GM19328 (cell line): ENCODE measurements around the gene IFNA2.
A peak's percentile ranks its signal among the peaks of the same experiment; 100 is the strongest.
"Not testable (repeated sequence)": the region's sequence is repeated elsewhere in the genome, so short reads cannot be mapped to it uniquely, and the experiment has no call there.

Experiments
- ATAC-seq: cut with Tn5 transposase; IDR thresholded peaks from one replicate; pipeline ENCODE4 v1.9.1; 2021; ENCODE audit warnings: mild to moderate bottlenecking, moderate library complexity; ENCODE audit not compliant: unreplicated experiment

IFNA2 gene

DNA sequence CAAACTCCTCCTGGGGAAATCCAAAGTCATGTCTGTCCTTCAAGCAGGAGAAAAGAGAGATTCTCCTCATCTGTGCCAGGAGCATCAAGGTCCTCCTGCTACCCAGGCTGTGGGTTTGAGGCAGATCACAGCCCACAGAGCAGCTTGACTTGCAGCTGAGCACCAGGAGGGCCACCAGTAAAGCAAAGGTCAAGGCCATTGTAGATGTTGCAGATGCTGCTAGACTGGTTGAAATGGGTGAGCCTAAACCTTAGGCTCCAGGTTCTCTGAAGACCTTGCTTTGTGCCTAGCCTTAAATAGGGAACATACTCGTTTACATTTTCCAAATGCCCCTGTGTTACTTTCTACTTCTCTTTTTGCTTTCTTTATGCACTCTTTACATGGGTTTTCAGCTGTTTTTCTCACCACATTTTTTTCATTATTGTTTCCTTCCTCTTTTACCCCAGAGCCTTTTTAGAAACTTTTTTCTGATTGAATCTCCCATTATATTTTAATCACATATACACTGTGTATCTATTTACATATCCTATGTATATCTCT lies at the start of gene IFNA2:
Gene IFNA2, minus strand, starts transcription at position 268 of the 540 bp plus-strand sequence. Its CDS starts 69 bp downstream, at position 199.
- ATAC-seq: no peak

DNA sequence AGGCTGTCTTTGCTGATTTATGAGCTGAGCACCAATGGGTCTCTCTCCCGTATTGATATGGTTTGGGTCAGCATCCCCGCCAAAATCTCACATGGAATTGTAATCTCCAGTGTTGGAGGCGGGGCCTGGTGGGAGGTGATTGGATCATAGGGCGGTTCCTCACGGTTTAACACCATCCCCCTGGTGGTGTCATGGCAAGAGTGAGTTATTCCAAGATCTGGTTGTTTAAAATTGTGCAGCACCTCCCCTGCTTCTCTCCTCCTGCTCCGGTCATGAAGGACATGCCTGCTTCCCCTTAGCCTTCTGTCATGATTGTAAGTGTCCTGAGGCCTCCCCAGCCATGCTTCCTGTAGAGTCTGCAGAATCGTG lies 49.8 kb upstream of the IFNA2 start:
- not testable (repeated sequence) for ATAC-seq

DNA sequence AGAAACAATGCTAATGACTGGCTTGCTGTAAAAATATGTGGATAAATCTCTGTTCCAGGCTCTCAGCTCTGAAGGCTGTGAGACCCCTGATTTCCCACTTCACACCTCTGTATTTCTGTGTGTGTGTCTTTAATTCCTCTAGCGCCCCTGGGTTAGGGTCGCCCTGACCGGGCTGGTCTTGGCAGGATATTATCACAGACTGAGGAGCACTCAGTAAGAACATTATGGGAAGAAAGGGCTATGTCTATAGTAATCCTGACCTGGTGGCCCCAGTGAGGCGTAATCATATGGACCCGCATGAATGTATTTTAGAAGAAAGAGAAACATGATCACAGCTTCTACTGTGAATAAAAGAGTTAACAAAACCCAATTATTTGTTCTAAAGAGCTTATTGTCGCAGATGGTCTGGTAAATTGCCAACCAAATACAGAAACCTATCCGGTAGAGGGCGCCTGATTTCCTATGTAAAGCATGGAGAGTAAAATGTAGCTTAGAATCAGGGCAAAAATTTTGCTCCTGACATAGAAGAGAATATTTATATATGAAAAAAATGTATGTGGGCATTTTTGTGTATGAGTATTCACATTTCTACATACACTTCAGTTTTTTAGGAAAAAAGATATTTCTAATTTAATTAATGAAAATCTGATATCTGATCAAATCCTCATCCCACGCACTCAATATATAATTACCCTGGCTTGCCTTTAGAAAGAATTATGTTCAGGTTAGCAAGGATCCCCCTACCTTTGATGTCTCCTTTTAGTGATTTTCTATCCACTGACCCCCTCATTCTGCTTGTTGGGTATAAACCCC lies 49.2 kb upstream of the IFNA2 start:
- no peak for ATAC-seq

DNA sequence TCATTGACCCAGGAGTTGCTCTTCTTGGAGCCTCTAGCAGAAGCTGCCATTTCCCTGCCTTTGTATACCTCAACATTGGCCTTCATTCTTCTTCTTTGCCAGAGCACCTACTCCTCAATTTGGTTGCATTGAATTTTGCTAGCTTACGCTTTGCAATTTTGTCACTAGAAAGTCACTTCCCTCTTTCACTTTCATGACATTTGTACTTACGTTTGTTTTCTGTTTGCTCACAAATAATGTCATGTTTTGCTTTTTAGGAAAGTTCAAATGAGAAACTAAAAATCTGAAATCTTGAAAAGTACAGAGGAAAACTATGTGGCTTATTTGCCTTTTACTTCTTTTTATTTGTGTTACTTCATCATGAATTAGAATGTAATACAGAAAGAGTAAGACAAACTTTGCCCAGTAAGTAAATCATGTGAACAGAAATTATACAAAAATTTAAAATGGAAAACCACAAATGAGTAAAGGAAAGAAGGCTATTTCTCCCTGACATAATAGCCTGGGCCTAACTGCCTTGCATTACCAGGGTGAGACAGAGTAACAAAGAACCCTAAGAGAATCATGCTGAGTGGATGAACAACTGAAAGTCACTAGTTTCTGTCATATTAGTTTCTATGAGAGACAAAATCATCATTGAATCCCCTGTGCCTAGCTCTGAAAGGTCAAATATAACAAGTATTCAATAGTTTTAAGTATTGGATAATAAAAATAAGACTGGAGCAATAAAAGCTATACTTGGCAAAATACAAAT lies 47.7 kb upstream of the IFNA2 start:
- peak; percentile 49 for ATAC-seq

- no peak for ATAC-seq
These were observed 44.0 kb upstream of the IFNA2 start for GRCh38 chr9:21429191-21429590.

- no peak for ATAC-seq
These were observed 43.0 kb upstream of the IFNA2 start for GRCh38 chr9:21428235-21428634.

DNA sequence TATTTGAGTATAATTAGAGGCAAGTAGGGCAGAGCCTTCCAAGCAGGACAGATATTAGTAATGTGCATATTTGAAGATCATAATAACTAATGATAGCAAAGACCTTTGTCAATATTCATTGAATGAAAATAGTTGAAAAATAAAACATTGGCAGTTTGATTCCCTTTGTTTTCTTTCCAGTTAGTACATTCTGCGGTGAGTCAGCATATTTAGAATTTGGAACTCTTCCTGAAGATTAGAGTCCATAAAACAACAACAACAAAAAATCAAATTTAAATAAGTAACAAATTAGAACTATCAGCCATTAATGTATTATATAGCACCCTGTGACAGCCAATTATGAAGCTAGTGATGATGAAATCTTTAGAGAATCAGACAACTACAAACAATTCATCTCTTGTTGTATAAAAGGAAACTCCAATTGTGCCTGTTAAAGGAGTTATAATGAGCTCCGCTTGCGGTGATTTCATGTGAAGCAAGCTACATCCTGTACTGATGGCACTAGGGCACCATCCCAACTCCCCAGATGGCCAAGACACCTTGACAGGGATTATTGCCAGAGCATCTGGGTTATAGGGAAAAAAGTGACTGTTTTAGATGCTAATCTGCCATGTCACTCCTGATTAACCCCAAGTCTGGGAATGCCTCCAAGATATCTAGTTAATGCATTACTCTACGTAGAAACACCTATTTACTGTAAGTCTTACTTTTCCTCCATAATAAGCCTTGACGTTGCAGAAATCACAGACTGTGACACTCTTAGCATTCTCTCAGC lies 30.5 kb upstream of the IFNA2 start:
- ATAC-seq: no peak

GRCh38 chr9:21414220-21414940 lies 29.2 kb upstream of the IFNA2 start:
- ATAC-seq: no peak

GRCh38 chr9:21413624-21414023 lies 28.4 kb upstream of the IFNA2 start:
- peak; percentile 52 for ATAC-seq

DNA sequence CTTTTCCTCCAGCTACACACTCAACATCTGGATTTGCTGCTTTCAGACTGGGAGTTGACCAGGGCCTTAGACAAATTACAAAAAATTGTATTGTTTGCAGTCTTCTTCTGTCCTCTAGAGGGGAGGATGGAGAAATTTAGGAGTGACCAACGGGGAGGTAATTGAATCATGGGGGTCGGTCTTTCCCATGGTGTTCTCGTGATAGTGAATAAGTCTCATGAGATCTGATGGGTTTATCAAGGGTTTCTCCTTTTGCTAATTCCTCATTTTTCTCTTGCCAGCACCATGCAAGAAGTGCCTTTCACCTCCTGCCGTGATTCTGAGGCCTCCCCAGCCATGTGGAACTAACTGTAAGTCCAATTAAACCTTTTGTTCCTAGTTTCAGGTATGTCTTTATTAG lies 28.0 kb upstream of the IFNA2 start:
- no peak for ATAC-seq

DNA sequence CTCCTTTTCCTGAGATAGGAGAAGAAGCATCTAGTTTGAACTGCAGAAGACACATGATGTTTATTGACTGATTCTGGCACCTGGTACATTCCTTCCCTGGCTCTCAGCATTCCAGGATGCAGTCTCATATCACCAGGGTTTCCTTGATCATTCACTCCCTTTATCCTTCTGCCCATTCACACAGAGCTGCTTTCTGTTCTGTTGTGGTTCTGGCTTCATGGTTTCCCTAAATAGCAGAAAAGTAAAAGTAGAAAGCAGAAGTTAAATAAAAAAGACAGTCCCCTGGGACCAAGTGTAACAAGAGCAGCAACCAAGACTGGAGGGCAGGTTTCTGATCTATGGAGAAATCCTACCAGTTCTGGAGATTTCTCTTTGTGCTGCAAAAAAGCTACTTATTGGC lies 26.9 kb upstream of the IFNA2 start:
- ATAC-seq: peak; percentile 46

- ATAC-seq: no peak
These were observed 23.6 kb upstream of the IFNA2 start, which contains the start of gene IFNA8 for GRCh38 chr9:21408817-21409216. Gene IFNA8 (plus strand): TSS chr9:21409117. CDS start chr9:21409177, 60 bp downstream.

DNA sequence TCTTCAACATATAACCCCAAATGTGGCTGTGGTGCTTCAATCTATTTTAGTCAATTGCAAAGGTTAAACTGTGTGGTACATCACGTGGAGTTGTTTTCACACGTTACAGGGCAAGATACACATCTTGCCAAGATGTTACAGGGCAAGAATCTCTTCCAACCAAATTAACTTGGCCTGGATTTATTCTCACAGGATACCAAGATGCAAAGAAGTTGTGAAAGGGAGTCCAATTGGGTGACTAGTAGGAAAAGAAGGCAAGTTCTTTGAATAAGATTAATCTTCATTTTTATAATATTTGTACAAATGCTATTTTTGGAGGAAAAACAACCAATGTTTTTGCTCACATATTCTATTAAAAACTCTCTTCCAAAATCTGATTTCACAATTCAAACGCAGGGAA lies 18.9 kb upstream of the IFNA2 start:
- ATAC-seq: no peak

- no peak for ATAC-seq
These were observed 17.4 kb upstream of the IFNA2 start for GRCh38 chr9:21402386-21403251.

- ATAC-seq: no peak
These were observed 14.8 kb upstream of the IFNA2 start for GRCh38 chr9:21399956-21400355.

DNA sequence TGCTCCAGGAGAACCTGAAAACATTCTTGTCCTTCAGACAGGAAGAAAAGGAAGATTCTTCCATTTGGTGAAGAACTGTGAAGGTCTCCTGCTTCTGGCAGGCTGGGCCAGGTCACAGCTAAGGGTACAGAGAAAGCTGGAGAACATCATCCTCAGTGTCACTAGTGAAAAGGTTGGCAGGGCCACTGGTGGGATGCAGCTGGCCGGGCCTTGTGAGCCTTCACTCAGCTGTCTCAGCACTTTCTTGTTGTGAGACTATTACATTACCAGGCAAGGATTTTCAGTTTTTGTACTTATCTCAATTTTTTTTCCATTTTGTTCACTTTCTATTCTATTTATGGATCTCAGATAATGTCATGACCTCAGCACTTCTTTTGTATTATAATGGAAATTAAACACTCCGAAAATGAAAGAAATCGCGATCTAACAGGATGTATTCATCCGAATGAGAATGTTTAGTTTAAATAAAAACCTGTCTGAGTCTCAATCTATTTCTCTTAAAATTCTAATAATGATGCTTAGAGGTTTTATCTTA lies 13.8 kb upstream of the IFNA2 start:
- ATAC-seq: no peak

- peak; percentile 71 for ATAC-seq
These were observed 10.8 kb upstream of the IFNA2 start for GRCh38 chr9:21395778-21396717.

DNA sequence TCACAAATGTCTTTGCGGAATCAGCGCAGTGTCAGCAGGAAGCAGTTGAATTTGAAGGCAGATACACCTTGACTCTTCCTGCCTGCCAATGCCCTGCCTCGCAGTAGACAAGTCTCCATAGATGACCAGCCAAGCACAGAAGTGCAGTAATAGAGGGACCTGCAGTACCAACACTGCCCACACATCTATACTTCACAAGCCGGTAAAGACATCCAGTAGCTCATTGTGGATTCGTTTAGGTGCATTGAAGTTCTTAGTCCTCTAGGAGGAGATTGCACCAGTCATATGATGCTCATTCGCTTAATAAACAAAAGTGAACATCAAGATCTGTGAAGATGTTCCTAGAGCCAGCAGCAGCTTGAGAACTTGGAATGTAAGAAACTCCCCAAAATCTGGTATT lies 7.1 kb upstream of the IFNA2 start:
- ATAC-seq: peak; percentile 67
